GM19043 (cell line): ENCODE data around the gene CATSPER1.

Source experiments
- ATAC-seq: cut with Tn5 transposase; IDR thresholded peaks from one replicate; pipeline ENCODE4 v1.9.1; 2021; ENCODE audit warnings: low read depth; ENCODE audit not compliant: unreplicated experiment

The CATSPER1 gene

GRCh38 chr11:65976216-65977176, 49.8 kb downstream of the CATSPER1 start:
- no peak for ATAC-seq

DNA sequence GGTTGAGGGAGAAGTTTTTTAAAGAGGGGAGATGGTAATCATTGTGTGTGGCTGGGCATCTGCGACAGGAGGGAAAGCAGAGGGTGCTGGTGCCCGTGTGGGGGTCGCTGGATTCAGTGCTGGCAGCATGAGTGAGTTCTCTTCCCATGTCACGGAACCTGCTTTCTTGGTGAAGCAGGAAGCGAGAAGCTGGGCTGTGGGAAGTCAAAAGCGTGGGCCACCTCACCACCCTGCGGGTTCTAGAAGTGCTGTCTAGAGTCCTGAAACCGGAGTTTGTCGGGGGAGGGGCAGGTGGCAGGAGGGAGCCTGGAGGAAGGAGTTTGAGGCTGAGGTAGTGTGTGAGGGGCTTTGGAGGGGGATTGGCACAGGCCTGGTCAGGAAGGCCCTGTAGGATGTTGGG, 50.5 kb downstream of the CATSPER1 start:
- no peak for ATAC-seq

- ATAC-seq: no peak
These were observed 52.7 kb downstream of the CATSPER1 start for GRCh38 chr11:65973439-65974110.

DNA sequence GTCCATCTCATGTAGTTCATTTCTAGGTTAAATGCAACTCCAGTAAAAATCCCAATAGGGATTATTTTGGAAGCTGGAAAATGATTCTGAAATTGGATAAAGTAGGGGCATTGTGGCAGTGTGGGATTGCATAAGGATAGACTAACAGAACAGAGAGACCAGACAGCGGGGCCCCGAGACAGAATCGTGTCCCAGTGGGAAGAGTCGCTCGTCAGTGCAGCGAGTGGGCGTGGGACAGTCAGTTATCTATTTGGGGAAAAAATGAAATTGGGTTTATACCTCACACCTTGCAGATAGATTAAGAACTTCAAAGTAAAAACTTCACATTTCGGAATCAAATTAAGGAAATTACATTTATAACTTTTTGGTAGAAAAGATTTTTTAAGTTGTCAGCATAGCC, 54.2 kb downstream of the CATSPER1 start:
- no peak for ATAC-seq

GRCh38 chr11:65968600-65969482, 57.4 kb downstream of the CATSPER1 start:
- no peak for ATAC-seq

GRCh38 chr11:65967329-65967934, 58.8 kb downstream of the CATSPER1 start:
- no peak for ATAC-seq
